HG03159 (cell line): ENCODE measurements around the gene EXOC3L1.

Experiments used
- ATAC-seq: cut with Tn5 transposase; IDR thresholded peaks from one replicate; pipeline ENCODE4 v1.9.1; 2021; ENCODE audit warnings: mild to moderate bottlenecking, moderate library complexity; ENCODE audit not compliant: unreplicated experiment

Gene EXOC3L1

DNA sequence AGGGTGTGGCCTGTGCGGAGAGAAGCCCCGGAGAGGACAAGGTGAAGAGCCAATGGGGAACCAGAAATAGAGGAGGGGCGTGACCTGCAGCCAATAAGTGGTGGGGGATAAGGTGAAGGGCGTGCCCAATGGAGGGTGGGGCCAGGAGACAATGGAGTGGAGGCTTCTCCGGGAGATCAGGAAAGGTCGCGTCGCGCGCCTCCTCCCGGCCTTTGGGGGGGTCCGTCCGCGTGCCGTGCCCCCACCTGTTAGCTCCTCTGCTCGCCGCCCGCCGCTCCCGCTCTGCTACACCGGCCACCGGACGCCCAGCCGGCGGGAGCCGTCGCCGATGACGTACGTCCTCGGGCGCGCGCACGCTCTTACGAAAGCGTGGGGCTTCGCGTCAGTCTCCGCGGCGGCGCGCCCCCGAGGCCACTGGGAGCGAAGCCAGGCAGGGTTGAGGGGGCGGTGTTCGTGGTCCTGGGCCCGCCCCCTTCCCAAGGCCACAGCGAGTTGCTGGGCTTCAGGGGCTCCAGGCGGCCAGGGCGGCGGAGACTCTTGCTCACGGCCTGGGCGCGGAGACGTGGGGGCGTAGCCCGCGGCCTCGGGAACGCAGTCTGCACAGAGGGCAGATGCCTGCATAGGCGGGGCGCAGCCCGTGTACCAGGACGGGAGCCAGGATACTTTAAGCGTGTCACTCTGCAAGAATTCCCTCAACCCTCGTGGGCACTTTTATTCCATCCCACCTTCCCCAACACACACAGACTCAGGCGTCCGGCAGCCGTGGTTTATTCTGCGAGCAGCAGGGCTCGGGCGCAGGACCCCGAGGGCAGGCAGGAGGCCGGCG is 6.1 kb downstream of the EXOC3L1 start, which contains the start of gene MATCAP1:
Gene MATCAP1, minus strand, starts transcription at position 337 of the 826 bp plus-strand sequence. CDS start 3,353 bp downstream, outside the sequence.
- peak; percentile 92 for ATAC-seq

DNA sequence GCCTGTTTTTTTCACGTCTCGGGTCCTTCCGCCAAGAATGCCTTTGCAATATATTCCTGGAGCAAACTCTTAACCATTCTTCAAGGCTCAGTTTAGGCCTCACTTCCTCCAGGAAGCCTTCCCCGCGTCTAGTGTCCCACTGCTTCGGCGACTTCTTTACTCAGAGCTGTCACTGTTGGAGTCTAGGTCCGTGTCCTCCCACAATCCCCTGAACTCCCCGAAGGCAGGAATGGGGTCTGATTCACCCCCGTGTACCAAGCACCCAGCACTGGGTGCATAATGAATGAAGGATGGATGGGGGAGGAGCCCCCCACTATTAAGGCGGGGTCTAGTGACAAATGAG is 6.7 kb downstream of the EXOC3L1 start:
- ATAC-seq = no peak

DNA sequence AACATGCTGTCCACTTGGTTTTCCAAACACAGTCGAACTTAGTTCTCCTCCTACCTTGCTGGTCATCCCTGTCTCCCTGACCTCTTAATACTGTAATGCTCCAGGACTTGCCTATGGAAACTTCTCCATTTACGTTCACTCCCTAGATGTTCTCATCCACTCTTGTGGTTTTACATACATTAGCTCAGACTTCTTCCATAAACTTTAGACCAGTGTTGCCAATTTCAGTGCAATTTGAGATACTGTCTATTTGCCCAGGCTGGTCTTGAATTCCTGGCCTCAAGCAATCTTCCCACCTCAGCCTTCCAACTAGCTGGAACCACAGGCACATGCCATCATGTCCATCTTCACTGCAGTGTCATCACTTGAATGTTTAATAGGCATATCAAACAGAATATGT is 7.6 kb downstream of the EXOC3L1 start:
- ATAC-seq = no peak

DNA sequence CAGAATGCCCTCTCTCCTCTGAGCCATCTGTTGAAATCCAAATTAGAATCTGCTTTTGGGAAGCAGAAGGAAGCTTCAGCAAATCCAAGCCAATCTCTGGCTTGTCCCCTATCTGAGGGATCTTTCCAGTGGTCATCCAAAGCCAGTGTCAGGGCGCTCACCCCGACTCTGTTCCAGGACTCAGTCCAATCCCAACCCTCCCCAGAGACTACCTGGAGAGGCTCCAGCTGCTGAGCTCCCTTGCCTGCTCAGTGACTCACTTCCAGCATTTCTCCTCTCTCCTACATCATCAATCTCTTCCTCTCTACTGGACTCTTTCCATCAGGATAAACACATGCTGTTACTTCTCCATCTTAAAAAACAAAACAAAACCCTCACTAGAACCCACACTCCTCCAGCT is 8.6 kb downstream of the EXOC3L1 start:
- no peak for ATAC-seq

DNA sequence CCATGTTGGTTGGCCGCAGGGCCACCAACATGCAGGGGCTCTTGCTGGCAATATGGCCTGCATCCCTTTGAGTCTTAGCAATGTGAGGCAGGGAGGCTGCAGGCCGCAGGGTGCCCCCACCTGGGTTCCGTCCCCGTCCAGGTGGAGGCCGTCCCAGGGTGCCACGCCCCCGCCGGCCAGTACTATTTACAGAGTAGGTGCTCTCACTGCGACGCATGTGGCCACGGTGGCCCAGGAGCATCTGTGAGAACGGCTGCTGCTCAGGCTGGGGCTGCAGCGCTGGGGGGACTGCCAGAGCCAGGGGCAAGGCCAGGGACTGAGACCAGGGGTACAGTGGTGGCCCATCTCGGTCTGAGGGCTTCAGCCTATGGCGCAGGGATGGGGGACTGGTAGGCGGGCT is 9.8 kb downstream of the EXOC3L1 start:
- ATAC-seq = no peak

DNA sequence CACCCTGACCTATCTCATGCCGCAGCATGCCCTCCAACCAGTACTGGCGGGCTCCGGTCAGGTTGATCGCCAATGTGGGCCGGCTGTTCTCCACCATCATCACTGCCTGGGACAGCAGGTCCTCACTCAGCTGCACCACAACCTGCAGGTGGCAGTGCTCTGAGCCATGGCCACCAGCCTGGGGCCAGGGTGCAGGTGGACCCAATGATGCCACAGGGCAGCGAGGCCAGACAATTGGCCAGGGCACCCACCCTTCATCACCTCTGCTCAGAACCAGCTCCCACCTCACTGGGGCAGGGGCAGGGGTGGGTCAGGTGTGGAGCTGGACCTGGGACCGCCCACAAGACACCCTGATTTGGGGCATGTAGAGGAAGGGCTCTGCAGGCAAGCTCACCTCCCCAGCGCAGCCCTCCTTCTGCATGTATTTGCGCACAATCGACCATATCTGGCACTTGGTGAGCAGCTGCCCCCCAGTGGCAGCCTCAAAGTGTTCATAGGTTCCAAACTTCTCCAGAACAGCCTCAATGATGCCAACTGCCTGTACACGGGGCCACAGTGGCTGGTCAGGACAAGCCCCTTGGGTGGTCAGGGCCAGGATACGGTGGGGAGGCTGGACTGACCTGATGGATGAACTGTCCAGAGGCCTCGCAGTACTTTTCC is 10.4 kb downstream of the EXOC3L1 start:
- ATAC-seq = no peak

DNA sequence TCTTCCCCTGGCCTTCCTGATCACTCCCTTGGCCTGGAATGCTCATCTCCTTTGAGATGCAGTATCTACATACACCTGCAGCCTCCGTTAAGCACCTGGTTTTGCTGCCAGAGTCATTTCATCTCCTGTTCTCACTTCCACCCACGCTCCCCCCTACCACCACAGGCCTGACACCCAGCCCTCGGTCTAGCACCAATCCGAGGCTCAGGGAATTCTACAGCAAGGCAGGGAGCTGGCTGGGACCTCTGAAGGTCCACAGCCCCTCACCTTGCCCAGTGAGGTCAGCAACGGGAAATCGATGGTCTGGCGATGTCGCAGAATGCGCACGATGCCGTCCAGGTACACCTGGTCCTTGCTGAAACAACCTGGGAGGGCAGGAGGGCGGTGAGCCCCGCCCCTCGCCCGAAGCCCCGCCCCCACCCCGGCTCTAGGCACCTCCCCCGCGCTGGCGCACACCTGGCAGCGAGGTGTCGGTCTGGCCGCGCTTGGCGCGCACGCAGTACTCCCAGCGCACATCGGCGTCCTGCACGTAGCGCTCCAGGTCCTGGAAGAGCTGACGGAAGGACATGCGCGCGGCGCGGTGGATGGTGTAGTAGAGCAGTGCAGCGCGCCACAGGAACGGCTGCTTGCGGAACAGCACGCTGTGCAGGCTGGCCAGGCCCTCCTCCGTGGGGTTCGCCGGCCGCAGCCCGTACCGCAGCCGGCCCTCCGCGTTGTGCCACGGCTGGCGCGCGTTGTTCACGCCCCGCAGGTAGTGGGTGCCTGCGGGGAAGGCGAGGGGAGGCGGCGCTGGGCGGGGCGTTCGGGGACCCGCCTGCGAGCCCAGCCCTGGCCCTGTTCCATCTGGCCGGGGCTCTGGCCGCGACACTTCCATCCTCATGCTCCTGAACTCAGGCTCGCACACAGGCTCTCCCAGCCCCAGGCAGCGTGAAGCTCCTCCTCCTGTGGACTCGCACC is 11.9 kb downstream of the EXOC3L1 start:
- ATAC-seq = no peak

DNA sequence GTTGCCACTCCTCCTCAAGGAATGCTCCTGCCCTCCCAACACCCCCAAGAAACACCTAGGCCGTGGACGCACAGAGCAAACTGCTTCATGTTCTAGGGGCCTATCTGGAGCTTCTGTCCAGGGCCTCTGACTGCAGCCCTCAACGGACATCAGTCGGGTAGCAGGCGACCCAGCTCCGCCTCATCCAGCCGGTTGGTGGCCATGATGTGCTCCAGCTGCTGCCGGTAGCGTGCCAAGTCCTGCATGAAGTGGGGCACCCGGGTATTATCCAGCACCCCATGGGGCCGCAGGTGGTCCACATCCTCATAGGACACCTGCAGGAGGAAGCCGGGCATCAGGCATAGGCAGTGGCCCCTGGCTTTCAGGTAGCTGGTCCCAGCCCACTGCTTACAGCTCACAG is 13.3 kb downstream of the EXOC3L1 start:
- ATAC-seq = no peak

DNA sequence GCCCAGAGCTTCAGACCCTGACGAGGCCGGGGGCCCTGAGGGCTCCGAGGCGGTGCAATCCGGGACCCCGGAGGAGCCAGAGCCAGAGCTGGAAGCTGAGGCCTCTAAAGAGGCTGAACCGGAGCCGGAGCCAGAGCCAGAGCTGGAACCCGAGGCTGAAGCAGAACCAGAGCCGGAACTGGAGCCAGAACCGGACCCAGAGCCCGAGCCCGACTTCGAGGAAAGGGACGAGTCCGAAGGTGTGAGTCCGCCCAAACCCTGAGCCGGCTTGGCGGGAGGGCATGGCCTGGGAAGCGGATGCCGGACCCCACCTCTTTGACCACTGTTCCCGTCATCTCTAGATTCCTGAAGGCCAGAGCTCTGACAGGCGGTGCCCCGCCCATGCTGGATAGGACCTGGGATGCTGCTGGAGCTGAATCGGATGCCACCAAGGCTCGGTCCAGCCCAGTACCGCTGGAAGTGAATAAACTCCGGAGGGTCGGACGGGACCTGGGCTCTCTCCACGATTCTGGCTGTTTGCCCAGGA is 15.2 kb downstream of the EXOC3L1 start:
- ATAC-seq = no peak

DNA sequence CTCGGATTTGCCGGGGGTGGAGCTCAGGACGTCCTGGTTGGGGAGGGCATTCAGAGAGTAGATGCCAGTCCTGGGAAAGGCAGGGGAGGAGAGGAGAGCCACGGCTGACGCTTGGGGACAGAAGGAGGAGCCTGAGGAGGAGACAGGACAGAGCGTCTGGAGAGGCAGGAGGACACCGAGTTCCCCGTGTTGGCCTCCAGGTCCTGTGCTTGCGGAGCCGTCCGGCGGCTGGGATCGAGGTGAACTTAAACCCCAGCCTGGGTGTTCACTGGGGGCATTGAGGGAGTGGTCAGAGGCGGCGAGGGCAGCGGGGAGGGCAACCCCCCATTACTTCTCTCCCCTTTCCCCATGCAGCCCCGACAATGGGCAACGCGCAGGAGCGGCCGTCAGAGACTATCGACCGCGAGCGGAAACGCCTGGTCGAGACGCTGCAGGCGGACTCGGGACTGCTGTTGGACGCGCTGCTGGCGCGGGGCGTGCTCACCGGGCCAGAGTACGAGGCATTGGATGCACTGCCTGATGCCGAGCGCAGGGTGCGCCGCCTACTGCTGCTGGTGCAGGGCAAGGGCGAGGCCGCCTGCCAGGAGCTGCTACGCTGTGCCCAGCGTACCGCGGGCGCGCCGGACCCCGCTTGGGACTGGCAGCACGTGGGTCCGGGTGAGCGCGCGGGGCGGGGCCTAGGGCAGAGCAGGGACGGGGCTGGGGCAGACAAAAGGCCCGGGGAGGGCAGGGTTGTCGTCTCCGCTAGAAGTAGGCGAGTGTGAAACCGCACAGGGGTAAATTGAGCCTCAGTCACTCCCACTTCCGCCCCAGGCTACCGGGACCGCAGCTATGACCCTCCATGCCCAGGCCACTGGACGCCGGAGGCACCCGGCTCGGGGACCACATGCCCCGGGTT is 15.9 kb downstream of the EXOC3L1 start:
- ATAC-seq = no peak

DNA sequence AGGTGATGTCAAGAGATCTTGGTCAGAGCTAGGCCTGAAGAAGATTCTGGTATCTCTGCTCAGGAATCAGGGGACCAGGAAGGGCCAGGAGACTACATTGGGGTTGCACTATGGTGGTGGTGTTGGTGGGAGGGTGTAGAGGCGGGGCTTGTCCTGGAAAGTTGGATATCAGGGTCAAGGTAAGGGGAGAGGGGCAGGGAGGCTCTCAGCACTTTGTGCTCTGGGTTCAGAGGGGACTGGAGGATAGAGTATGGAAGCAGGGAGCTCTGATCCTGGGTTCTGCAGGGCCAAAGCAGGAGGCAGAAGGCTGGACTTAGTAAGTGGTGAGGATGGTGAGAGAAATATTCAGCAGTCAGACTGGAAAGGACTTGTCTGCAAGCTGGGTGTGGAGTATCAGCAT is 16.6 kb downstream of the EXOC3L1 start:
- ATAC-seq = no peak

DNA sequence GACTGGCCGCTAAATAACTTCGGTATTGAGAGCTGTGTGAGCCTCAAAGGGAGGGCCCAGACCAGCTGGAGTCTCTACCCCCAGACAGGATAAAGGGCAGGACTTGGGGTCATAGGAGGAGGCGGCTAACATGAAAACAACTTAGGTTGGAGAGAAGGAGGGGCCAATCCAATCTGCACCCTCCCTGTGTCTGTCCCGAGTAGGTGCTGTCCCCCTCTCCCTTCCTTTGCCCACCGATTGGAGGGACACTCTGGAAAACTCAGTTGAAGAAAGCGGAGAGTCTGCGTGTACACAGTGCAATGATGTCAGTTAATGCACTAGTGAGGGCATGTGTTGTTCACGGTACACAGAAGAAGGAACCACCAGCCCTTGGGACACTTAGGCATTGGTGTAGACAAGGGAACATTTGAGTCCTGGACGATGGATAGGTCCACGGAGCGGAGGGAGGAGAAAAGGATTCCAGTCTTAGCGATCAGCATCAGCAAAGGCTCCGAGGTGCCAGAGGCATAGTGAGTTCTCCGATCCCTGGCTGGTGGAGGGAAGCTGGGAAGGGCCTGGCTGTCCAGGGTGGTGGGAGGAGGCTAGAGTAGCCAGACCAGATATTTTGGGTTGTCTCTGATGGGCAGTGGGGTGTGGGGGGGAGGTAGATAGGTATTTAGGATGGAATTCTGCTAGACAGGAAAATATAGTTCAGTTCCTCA is 18.8 kb downstream of the EXOC3L1 start:
- no peak for ATAC-seq

DNA sequence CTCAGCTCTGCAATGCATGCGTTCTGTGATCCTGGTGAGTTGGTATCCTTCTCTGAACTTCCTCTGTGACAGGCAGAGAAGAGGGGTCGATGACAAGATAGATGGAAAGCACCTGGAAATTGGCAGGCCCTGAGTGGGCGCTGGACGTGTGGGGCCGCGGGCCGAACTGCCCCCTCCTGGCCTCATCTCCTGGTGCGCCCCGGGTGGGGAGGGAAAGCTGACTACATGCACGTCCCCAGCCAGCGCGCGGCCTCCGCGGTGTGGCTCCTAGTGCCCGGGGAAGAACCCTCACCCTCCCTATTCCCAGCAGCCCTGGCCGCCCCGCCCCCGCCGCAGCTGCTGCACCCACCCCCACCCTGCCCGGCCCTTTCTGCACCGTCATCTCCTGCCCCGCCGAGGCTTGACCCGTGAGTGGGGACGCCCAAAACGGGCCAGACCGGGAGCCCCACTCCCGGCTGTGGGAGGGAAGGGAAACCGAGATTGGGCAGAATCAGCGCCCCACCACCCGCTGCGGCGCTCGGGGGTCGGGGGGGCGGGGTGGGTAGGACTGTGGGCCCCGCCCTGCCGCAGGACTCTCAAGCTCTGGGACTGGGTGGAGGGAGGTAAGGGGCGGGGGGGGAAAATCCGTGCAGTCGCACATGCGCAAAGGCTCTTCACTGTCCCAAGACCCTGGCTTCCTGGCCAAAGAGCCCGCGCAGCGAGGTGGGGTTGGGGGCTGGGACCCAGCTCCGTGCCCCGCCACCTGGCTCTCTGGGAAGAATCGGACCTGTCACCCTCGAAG is 19.6 kb downstream of the EXOC3L1 start, which contains the start of gene NOL3:
Gene NOL3, plus strand, starts transcription at position 371 of the 781 bp plus-strand sequence.
- no peak for ATAC-seq

DNA sequence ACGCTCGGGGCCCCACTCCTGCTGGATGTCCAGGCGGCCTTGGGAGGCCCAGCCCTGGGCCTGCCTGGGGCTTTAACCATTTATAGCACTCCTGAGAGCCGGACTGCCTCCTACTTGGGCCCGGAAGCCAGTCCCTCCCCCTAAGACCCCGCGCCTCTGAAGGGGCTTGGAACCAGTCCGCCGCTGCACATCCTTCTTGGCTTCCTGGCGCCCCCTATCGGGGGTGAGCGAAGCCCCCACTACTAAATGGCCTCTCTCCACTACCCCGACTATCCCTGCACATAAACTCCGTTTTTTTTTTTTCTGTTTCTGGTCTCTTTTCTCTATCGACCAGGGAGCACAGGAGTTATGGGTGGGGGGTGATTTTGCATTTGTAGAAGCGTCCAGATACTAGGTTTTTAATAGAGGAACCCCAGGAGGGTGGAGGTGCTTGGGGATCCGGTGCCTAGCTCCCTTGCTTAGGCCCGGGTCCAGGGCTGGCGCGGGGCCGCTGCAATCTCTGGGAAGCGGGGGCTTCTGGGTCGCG is 20.2 kb downstream of the EXOC3L1 start:
- ATAC-seq = no peak

DNA sequence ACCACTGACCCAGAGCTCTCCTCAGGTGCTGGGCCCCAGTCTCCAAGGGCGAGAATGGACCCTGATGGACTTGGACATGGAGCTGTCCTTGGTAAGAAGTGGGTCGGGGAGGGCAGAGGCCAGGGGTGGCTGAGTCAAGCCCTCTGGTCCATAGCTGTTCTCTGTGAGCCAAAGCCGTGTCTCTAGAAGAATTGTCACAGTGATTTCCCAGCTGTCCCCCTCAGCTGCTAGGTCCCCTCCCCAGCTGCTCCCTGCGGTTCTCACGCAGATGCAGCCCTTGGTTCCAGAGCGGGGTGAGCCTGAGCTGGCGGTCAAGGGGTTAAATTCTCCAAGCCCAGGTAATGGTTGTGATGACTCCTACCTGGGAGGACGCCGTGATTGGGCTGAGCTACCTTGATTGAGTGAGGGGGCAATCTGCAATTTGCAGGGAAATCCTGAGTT is 20.9 kb downstream of the EXOC3L1 start:
- no peak for ATAC-seq

DNA sequence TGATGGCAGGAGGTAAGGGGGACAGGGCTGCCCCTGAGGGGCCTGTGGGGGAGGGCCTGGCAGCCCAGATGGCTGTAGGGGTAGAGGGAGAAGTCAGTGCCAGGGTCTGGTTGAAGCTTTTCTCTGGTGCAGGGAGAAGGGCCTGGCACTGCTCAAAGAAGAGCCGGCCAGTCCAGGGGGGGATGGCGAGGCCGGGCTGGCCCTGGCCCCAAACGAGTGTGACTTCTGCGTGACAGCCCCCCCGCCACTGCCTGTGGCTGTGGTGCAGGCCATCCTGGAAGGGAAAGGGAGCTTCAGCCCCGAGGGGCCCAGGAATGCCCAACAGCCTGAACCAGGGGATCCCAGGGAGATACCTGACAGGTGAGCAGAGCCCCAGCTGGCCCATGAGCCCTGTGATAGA is 22.3 kb downstream of the EXOC3L1 start:
- no peak for ATAC-seq

DNA sequence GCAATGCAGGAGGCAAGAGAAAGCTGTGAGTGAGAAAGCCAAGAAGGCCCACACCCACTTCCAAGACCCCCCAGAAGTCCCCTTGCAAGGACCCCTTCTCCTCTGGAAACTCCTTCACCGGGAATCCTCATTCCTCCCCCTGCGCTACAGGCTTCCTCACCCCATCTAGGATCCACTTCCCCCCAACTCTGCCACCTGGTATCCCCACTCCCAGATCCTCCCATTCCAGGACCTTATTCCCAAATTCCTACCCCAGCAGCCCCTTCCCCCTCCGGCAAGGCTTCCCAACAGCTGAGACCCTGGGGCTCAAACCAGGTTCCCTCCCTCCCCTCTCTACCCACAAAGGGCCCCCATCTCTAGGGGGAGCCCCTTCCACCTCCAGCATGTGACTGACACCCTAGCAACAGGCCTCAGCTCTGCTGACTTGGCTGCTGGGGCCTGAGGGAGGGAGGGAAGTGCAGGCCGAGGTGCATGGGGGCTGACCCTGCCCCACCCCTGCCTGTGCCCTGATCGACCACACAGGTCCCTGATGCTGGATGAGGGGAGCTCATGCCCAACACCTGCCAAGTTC is 23.3 kb downstream of the EXOC3L1 start:
- ATAC-seq = no peak

DNA sequence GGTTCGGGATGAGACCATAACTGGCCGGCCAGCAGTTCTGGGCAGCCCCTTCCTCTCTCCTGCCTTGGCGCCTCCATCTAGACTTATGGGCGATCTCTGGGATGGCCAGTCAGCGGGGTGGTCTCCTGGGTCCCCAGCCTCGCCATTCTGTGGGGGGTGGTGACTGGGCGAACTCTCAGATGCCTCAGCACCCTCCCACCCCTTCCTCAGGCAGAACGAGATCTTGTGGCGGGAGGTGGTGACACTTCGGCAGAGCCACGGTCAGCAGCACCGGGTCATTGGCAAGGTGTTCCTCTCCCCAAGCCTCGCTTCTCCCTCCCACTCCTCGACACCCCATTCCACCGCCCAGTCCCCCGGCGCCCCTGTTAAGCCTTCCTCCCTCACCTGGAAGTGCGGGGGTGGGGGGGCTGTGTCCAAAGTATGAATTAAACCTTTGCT is 23.8 kb downstream of the EXOC3L1 start:
- ATAC-seq = no peak
